ENCODE data around the gene BBS7. TPM values are rescaled to one million over a fixed set of nuclear protein-coding genes. Genes with fewer than 3 reads are reported as not detected.

BBS7 gene
- total RNA-seq, 2 experiments from 2014 or later: 10.7 to 25.8 TPM

Other genes starting within 250 kb of the BBS7 start
- gene ANXA5, start 173.5 kb downstream of the BBS7 start, total RNA-seq (2014; rRNA removed; shearing (Covaris generic)): 28.9 and 38.3 TPM in 2 replicates
- 39.2 and 40.1 TPM in 2 replicates for gene ANXA5, start 173.5 kb downstream of the BBS7 start, total RNA-seq (2022)
- gene SMIM43, start 105.3 kb downstream of the BBS7 start, total RNA-seq (2014; rRNA removed; shearing (Covaris generic)): not detected in 2 replicates
- not detected in 2 replicates for gene SMIM43, start 105.3 kb downstream of the BBS7 start, total RNA-seq (2022)
- gene EXOSC9, start 69.2 kb downstream of the BBS7 start, total RNA-seq (2014; rRNA removed; shearing (Covaris generic)): 58.4 and 69.5 TPM in 2 replicates
- 57.6 and 66.0 TPM in 2 replicates for gene EXOSC9, start 69.2 kb downstream of the BBS7 start, total RNA-seq (2022)
- 150 and 162 TPM in 2 replicates for gene CCNA2, start 46.6 kb downstream of the BBS7 start, total RNA-seq (2014; rRNA removed; shearing (Covaris generic))
- gene CCNA2, start 46.6 kb downstream of the BBS7 start, total RNA-seq (2022): 149 and 154 TPM in 2 replicates
- 0.50 TPM in 1 of 2 replicates, not detected in the other for gene TRPC3, start 81.6 kb upstream of the BBS7 start, total RNA-seq (2014; rRNA removed; shearing (Covaris generic))
- gene TRPC3, start 81.6 kb upstream of the BBS7 start, total RNA-seq (2022): not detected in 2 replicates

Measured in OCI-LY7 (cell line).